NCI-H2227 (cell line): ENCODE measurements around the gene RAB30.
"Not testable (repeated sequence)": the region's sequence is repeated elsewhere in the genome, so short reads cannot be mapped to it uniquely, and the experiment has no call there.

Experiments used
- DNase-seq: peaks from one replicate; lab custom pipeline; 2025; ENCODE audit not compliant: unreplicated experiment; lab: John Stamatoyannopoulos, UW

The RAB30 gene

DNA sequence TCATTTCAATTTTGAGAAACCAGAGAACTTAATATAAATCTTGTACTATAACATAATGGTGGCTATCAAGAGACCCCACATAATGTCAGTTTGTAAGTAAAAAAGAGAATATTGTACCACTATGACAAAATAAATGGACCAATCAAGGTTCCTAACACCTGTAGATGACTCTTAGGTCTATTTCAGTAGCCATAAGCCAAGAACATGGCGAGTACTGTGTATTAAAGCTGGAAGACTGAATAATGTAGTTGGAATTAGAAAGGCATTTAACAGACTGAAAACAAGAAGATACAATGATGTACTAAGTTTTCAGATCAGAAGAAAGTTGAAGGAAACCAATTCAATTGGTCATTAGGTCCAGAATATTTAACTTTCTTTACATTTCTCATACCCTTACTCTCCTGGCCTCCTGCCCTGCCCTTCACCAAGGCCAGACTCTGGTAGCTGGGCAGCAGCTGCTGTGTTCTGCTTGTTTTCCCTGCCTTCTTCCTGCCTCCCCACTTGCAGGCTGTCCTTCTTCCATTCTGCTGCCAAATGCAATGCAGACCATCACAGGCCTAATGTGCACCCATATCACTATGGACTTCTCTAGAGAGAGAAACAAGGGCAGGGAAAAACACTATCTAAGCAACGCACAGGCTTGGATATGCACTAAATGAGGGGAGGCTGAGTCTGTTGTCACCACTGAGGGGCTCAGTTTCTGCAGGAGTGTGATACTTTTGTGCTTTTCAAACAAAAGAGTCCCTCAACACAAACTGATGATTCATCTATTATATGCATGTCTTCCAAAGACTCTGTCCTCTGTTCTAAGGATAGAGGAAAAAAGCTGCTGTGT is 60.1 kb downstream of the RAB30 start:
- no peak for DNase-seq

DNA sequence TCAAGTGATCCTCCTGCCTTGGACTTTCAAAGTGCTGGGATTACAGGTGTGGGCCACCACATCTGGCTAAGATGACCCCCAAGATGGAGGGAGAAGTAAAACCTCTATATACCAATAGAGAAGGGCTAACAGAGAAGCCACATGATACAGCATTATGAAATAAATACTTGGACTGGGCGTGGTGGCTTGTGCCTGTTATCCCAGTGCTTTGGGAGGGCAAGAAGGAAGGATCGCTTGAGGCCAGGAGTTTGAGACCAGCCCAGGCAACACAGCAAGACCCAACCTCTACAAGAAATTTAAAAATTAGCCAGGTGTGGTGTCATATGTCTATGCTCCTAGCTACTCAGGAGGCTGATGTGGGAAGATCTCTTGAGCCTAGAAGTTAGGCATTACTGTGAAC is 61.7 kb downstream of the RAB30 start:
- no peak for DNase-seq

DNA sequence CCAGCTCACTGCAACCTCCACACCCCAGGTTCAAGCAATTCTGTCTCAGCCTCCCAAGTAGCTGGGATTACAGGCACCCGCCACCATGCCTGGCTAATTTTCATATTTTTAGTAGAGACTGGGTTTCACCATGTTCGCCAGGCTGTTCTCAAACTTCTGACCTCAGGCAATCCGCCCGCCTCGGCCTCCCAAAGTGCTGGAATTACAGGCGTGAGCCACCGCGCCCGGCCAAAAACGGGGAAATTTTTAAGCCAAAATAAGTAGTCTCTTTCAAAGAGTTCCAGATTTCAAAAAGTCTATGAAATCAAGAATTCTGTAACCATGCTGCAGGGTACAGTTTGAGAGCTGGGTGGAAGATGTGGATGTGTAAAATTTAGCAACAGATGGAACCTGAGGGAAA is 62.6 kb downstream of the RAB30 start:
- DNase-seq = not testable (repeated sequence)

DNA sequence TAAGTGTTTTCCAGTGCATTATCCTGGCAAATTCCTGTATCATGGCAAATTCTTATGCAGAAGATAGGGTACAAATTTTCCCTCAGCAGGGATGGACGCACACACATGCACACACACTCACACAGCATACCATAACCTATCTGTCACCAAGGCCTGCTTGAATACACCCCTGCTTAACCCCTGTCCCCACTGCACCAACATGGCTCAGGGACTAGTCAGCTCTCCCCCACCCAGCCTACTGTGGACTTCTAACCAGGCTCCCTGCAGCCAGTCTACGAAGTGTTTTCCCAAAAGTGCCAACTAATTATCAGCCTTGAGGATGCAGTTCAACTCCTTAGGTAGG is 63.1 kb downstream of the RAB30 start:
- no peak for DNase-seq

DNA sequence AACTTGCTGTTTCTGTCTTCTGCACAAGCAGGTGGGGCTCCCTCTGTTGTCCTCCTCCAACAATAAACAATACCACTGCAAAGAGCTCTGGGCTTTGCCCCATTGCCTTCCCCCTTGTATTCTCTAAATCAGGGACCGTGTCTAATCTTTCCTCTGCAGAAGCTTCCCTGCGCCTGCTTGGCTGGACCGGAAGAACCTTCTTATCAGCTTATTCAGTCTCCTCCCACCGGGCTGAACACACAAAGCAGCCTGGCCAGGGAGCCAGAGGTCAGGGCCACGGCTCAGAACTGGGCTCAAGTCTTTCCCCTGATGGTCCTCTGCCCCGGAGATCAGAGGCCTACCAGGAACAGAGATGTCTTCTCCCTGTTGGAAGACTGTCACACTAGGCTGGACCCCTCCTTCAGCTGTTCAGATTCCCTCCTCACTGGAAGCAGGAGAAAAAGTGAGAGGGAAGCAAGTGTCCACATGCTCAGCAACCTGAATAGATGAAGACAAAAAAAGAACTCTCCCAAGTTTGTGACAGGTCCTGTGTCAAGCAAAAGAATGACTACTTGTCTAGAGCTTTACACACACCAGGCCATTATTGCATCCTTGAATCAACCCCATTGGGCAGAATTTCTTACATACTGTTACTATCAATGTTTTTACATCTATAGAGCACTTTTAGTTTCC is 63.7 kb downstream of the RAB30 start:
- peak; percentile 7 for DNase-seq

DNA sequence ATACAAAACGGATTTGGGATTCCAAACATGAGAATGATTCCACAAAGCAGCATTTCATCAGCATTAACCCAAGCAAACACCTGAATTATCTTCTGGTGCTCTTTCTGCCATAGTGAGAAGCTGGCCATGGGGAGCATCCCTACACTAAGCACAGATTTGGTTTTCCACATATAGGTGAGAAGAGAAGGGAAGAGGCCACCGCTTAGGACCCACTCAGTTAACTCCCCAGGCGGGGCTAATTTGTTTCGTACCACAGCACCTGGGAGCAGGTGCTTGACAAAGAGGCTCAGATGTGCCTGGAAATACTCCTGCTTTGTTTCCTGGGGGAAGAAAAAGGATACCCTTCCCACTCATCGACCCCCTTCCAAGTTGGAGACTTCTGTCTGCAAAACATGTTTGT is 64.2 kb downstream of the RAB30 start:
- DNase-seq = no peak

DNA sequence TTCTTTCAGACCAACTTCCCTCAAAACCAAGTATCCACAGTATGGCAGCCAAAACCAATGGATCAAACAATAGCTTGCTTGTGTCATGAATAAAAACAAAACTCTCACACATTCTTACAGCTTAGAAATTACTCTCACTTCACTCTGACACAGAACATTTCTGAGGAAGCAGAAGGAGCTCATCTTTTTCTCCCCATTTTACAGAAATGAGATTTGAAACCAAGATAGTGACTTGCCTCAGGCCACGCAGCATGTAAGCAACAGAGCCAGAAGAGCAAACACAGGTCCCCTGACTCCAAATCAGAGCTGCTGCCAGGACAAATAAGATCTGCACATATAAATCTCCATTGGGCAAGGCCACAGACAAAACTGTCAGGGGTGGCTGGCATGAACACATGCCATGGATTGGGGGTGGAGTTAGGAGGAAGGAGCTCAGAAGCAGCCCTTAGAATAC is 64.8 kb downstream of the RAB30 start:
- DNase-seq = no peak

DNA sequence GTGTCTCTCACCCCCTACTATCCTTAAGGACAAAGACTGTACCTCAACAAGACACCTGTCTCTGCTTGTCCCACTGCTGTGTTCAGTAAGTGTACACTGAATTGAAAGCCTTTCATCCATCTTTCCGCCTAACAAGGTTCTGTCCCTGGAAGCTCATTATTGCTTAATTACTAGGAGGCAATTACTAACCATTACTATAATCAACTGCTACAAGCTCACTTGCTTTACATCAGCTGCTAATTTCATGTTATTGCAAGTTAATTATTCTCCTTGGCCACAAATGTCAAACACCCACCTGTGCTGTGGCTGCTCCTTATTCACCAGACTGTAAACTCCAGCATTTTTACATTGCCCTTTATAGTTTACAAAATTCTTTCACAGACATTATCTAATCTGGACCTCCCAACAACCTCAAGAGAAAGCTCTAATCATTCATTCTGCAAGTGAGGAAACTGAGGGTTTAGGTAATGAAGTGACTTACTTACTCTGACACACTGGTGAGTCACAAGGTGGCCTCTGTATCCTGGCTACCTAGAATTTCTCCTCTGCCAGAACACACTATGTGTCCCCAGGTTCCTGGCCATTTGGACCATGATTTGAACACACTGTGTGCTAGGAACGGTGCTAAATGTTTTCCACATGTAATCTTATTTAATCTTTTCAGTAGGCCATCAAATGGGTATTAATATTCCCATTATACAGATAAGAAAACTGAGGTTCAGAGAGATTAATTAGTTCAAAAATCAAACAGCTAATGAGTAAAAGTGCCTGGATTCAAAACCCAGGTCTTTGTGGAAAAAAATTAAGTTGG is 66.7 kb downstream of the RAB30 start:
- no peak for DNase-seq

DNA sequence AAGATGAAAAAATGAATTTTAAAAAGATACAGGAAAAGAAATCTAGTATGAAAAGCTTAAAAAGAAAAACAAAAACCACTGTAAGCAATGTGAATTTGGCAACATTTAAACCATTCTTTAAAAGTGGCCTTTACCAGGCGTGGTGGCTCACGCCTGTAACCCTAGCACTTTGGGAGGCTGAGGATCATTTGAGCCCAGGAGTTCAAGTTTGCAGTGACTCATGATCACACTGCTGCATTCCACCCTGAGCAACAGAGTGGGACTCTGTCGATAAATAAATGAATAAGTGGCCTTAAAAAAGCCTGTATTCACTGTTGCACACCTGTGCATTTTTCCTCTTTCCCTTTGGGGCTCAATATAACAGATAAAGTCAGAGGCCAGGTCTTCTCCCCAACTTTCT is 69.2 kb downstream of the RAB30 start:
- no peak for DNase-seq

DNA sequence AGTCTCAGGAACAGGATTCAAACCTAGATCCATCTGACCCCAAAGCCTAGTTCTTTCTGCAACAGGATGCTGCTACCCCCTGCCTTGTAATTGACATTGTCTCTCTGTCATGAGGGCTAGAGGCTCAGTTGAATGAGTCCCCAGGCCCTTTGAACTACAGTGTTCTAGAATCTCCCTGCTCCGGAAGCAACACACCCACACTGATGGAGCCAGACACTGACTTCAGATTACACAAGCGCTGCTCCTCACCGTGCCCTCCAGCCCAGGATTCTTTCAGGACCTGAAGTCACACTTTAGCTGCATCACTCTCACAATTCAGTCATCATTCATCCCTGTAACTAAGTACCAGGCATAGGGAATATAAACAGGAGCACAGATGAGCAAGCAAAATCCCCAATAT is 69.6 kb downstream of the RAB30 start:
- DNase-seq = no peak

DNA sequence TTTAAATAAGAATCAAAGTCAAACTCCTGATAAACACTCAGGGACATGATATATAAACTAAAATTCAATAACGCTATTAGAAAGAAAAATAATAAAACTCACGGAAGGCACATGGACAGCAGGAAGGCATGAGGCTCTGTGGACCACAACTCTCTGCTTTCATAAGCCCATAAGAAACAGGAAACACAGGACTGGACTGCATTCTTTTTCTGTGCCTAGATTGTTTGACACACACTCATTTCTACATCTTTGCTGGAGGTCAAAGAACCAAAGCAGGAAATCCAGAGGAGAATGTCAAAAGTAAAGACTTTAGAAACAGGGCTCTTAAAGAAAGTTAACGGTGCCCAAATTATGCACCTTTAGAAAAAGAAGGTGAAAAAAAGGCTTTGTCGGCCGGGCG is 71.3 kb downstream of the RAB30 start:
- no peak for DNase-seq

DNA sequence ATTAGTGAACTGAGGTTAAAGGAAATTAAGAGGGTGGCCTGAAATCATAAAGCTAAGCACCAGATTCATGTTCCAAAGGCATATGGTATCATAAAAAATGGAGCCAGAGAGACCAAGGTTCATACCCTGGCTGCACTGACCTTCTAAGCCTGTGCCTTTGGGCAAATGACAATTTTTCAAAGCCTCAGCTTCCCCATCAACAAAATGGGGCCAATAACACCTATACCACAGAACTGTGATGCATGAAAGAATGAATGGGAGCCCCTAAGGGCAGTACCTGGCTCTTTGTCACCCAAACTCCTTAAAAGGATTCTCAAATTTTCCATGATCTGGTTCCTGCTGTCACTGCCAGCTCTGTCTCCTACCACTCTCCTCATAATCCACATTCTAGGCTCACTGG is 72.5 kb downstream of the RAB30 start:
- DNase-seq = no peak

DNA sequence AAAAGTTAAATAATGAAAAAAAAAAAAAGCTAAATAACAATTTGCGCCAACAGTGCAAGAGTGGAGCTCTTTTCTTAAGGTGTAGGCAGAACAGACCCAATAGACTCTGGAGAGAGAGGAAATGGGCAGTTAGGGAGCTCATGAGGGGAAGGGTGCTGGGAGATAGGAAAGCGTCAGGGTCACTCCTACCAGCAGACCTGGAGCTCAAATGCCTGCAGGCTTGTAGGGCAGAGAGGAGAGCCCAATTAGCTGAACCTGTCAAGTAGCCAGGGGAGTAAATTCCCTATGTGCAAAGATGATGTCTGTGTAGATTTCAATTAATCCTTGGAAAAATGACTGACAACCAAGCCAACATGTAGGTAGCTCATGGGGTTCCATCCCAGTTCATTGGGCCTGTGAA is 73.0 kb downstream of the RAB30 start:
- DNase-seq = no peak

DNA sequence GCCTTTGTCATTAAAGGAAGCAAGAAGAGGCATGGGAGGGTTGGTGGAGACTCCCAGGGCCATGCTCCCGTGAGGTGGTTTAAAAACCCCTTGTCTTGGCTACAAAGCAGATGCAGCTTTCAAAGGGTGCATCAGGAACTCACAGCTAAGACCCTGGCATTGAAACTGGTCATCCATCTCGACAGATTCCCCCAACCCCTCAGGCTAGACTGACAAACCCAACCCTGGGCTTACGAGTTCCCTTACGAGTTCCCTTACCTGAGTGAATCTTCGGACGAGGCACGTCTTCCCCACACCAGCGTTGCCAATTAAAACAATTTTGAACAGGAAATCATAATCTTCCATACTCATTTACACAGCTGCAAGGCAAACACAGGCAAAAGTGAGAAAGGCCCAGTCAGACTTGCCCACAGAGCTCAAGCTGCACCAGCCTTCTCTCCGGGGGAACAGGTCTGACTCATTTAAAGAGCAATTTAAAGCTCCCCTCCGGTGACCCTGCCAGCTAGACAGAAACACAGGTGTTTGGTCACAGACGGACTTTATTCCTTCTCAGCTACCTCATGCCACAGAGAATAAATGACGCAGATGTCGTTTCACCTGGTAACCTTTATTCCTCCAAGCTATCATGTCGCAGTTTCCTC is 74.6 kb downstream of the RAB30 start:
- peak; percentile 22 for DNase-seq

DNA sequence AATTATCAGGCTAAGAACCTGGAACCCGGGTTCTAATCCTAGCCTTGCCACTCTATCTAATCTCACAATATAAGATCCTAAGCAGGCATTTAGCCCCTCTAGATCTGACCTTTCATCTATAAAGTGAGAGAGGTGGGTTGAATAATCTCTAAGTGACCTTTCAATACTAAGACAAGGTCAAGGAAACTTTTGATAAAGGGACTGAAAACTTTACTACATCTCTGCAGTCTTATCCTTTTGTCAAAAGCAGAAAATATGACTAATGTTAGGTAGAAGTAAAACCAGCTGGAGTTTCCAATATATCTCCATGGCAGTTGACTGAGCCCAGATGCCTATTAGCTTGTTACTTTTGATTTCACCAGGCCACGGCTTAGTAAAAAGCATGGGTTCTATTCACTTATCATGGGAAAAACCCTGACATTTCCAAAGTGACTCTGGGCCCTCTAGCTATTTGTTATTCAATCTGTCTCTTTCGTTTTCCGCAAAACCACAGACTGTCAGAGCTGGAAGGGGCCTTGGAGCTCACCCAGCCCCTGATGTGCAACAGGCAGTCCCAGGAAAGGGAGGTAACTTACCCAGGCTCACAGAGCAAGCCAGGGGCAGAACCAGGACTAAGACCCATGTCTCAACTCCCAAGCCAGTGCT is 75.8 kb downstream of the RAB30 start:
- no peak for DNase-seq

DNA sequence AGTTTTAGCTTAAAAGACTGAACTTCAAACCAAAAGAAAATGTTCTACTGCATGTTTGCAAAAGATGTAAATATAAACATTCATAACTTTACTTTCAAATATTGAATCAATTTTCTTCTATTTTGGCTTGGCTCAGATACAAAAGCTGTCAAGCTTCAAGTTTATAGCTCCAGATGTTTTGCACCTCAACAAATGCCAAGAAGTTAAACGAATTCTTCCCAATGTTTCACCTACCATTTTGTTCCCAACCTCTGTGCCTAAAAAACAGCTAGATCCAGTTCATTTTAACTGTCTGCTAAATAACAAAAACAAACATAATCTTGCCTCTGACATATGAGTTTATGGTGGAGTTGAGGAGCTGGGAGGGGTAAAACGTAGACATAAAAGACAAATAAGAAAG is 76.5 kb downstream of the RAB30 start:
- no peak for DNase-seq

DNA sequence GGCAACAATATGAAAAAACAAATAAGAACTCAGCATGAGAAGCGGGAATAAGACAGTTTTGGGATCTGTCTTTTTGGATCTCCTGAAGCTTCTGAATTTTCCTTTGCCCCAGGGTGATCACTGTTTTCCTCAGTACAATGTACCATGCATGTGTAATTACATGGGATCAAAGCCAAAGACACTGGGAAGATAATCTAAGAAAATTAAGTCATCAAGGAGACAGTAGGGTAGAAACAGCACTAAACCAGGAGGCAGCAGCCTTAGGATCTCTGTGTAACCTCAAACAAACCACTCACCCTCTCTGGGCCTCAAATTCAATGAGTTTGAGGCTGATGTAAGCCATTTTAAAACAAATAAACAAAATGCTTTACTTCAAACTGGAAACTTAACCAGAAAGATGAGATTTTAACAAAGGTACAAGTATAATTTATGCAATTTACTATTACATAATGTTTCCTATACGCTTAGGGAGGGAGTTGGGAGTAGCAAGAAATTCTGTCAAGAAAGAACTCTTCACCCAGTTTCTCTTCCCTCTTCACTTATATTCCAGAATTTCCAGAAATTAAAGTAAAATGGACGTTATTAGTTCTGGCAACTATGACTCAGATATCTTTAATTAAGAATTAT is 77.0 kb downstream of the RAB30 start:
- DNase-seq = no peak

DNA sequence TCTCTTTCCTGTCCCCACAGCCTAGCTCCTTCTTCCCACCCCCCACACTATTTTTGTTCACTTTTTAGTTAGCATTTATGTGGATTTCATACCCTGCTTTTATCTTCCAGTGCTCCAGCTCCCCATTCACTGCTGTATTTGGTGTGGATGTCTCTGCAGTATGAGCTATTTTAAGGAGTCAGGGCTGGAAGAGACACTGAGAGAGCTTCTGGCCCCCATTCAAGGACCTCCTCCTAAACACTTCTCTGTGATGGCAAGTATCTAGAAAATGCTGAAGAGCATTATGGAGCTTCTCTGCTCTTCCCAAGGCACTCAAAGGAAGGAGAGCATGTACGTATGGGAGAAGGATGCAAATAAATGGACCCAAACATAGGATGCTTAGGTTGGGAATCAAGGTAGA is 79.5 kb downstream of the RAB30 start:
- DNase-seq = no peak

DNA sequence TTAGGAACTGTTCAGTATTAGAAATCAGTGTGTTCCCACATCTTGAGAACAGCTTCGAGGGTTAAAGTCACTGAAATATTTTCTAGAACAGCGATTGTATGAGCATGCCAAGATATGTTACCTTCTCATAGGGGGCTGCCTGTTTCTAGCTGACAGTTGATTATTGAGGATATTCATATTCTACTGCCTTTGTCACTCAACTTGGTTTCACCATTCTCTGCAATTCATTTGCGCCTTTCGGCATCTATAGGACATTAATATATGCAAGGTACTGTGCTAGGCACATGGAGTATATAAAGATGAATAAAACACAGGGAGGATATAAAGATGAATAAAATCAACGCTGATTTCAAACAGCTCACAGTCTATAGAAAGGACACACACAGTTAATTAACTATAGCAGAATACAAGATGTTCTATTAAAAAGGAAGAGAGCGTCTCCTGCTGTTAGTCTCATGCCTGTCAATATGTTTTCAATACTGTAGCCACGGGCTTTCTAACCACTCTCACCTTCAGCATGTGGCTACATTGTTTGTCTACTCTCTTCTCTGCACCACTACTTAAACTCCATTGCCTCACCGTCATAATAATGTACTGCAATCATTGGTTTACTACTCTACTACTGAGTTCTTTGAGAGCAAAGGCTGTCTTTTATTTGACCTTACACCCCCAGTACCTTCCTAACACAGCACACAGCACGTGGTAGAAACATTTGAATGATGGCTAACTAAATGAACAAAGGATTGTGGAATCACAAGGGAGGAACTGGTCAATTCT is 81.9 kb downstream of the RAB30 start:
- peak; percentile 1 for DNase-seq
